HepG2 (cell line): ENCODE results near the gene SH3YL1. TPM values are rescaled to one million over a fixed set of nuclear protein-coding genes. Genes with fewer than 3 reads are reported as not detected.

Experiments used
- ARID3A ChIP-seq: IDR thresholded peaks from 2 replicates; pipeline ENCODE4 v1.6.1; 2012; ENCODE audit warnings: low read depth, low read length, improper control_type of control experiment
- CEBPB ChIP-seq: IDR thresholded peaks from 2 replicates; pipeline ENCODE4 v1.6.1; 2011; ENCODE audit warnings: low read depth, low read length, improper control_type of control experiment, borderline replicate concordance
- HDAC2 ChIP-seq: sonication (generic); formaldehyde crosslinking; IDR thresholded peaks from 2 replicates; pipeline ENCODE4 v1.4.0; 2020; ENCODE audit warnings: missing genetic modification reagents
- KAT7 ChIP-seq: IDR thresholded peaks from 2 replicates; pipeline ENCODE4 v1.6.1; 2018; ENCODE audit warnings: borderline replicate concordance, missing compliant biosample characterization
- SMAD1 ChIP-seq: sonication (generic); formaldehyde crosslinking; IDR thresholded peaks from 2 replicates; pipeline ENCODE4 v1.4.0; 2020; ENCODE audit warnings: missing genetic modification reagents, low read depth, mild to moderate bottlenecking, borderline replicate concordance
- XRCC5 ChIP-seq: fragments of 200-400 bp; formaldehyde crosslinking; optimal IDR thresholded peaks from 2 replicates; pipeline ENCODE3; 2017; ENCODE audit warnings: mild to moderate bottlenecking, low read length
- ZHX2 ChIP-seq, 2 experiments: sonication (generic) in 1 of 2; formaldehyde crosslinking in 1 of 2; IDR thresholded peaks; 2 replicates each; pipeline versions ENCODE4 v1.6.1 to v1.9.0; 2014 to 2022; ENCODE audit warnings: antibody characterized with exemption in 1 of 2, borderline replicate concordance in 1 of 2, inconsistent platforms in 1 of 2, low read depth in 1 of 2, missing genetic modification reagents in 1 of 2
- ZNF503 ChIP-seq: sonication (generic); formaldehyde crosslinking; IDR thresholded peaks from 2 replicates; pipeline ENCODE4 v1.4.0; 2020; ENCODE audit warnings: missing genetic modification reagents
- ZNF687 ChIP-seq: sonication (generic); formaldehyde crosslinking; IDR thresholded peaks from 2 replicates; pipeline ENCODE4 v1.5.1; 2020; ENCODE audit warnings: mild to moderate bottlenecking, missing genetic modification reagents, moderate library complexity
- ZNF709 ChIP-seq: sonication (generic); formaldehyde crosslinking; IDR thresholded peaks from 2 replicates; pipeline ENCODE4 v1.5.0; 2020; ENCODE audit warnings: mild to moderate bottlenecking, missing genetic modification reagents
- polyA plus RNA-seq, 8 experiments: library from polyadenylated mRNA; depleted of rRNA in 3 of 8; stranded (reverse) in 7 of 8; unstranded in 1 of 8; fragments of >200 nt; fragmentation: Illumina TruSeq in 4 of 8; extraction: Trizol in 4 of 8; gene quantifications; 2 replicates each; pipeline versions ENCODE4 v1.2.1 to v1.2.3, GENCODE V29; 2011 to 2016; ENCODE audit warnings: low read depth in 4 of 8, missing spikeins in 1 of 8, mixed read lengths in 1 of 8; ENCODE audit not compliant: insufficient read depth in 1 of 8
- total RNA-seq, 5 experiments: library from RNA; depleted of rRNA; stranded (reverse); fragments of >200 nt; fragmentation: Illumina TruSeq; extraction: Trizol; gene quantifications; 2 replicates each; pipeline ENCODE4 v1.2.3, GENCODE V29; 2016; ENCODE audit warnings: low read depth in 1 of 5

SH3YL1 gene
- total and polyA plus RNA-seq, 2 of the 13 experiments (the other 11 are each of a cell fraction or from before 2014, with no cell fraction given): 13.0 to 48.2 TPM

- TF ChIP-seq ZNF503 (no peak; the same call in 1 of the 2 replicates), HDAC2 (CRISPR knock-in tag) (no peak), ARID3A (no peak), KAT7 (CRISPR knock-in tag) (0 out of 2 replicates have a peak, but pooled peaks have one; percentile 32), ZHX2 (IDR thresholded peaks at IDR 0.05; ENCODE audit: low read depth) (no peak), ZHX2 (CRISPR knock-in tag; IDR thresholded peaks at IDR 0.05; ENCODE audit: borderline replicate concordance) (no peak), ZNF709 (CRISPR knock-in tag) (0 out of 2 replicates have a peak, but pooled peaks have one; percentile 20), SMAD1 (CRISPR knock-in tag) (no peak), XRCC5 (peak; percentile 67), ZNF687 (CRISPR knock-in tag) (peak; percentile 33; the same call in 1 of the 2 replicates), CEBPB (no peak)
These were observed 26.4 kb upstream of the SH3YL1 start (continued) for GRCh38 chr2:290090-290722.
